Neural progenitor cell (in vitro differentiated cells): ENCODE results near the gene ECE2.

ENCODE experiments used
- CTCF ChIP-seq: fragments of 200-600 bp; sonication (generic); IDR thresholded peaks from 2 replicates; pipeline ENCODE4 v1.5.1; 2017; ENCODE audit warnings: antibody characterized with exemption, mild to moderate bottlenecking
- EZH2 ChIP-seq: fragments of 200-600 bp; sonication (generic); IDR thresholded peaks from 2 replicates; pipeline ENCODE4 v1.6.1; 2017; ENCODE audit warnings: antibody characterized with exemption, mild to moderate bottlenecking, moderate library complexity
- EZH2phosphoT487 ChIP-seq: fragments of 200-600 bp; sonication (generic); IDR thresholded peaks from 2 replicates; pipeline ENCODE4 v1.6.1; 2017; ENCODE audit warnings: antibody characterized with exemption

GRCh38 chr3:184248454-184249411 is 27.1 kb upstream of the ECE2 start, which contains the start of gene ALG3:
- TF ChIP-seq EZH2phosphoT487 (no peak), CTCF (peak; percentile 6), EZH2 (no peak)
